Colonic mucosa (tissue), 4 donors: ENCODE measurements around the gene CREB3L1. TPM values are rescaled to one million over a fixed set of nuclear protein-coding genes. Genes with fewer than 3 reads are reported as not detected.

Experiments used
- DNase-seq: peaks from one replicate; pipeline ENCODE4 v3.0.0-alpha.2; 2020
- H3K27ac ChIP-seq: fragments of 200-600 bp; one replicate; pipeline ENCODE4 v1.8.0; 2021
- H3K27me3 ChIP-seq: fragments of 200-600 bp; one replicate; pipeline ENCODE4 v1.8.0; 2021
- H3K36me3 ChIP-seq: fragments of 200-600 bp; one replicate; pipeline ENCODE4 v1.8.0; 2021
- H3K4me1 ChIP-seq: fragments of 200-600 bp; one replicate; pipeline ENCODE4 v1.8.0; 2021; ENCODE audit warnings: mild to moderate bottlenecking
- H3K4me3 ChIP-seq: fragments of 200-600 bp; one replicate; pipeline ENCODE4 v1.8.0; 2021
- H3K9ac ChIP-seq, 2 donors: one replicate each; pipeline ENCODE4 v1.7.0; 2013; ENCODE audit warnings: control low read depth in 2 of 2, low read depth in 2 of 2, low read length in 2 of 2
- H3K9me3 ChIP-seq: fragments of 200-600 bp; one replicate; pipeline ENCODE4 v1.8.0; 2021
- intact Hi-C: fragments of 100-400 bp; cut with DNase I; formaldehyde crosslinking; loops from one replicate; pipeline ENCODE4 v1.14.1; 2022
- total RNA-seq, 2 donors: library from RNA; stranded (reverse); fragmentation: NEBNext Ultra II Directional in 1 of 2; extraction: Animal tissue kit (Norgen Biotek cat#: 25700) in 1 of 2; gene quantifications; one replicate each; pipeline ENCODE4 v1.2.1, GENCODE V29; 2021
- TF ChIP-seq, protein P1 (sequence below): fragments of 200-600 bp; IDR thresholded peaks from one replicate; pipeline ENCODE4 v1.8.0; 2022; ENCODE audit warnings: antibody characterized with exemption, mild to moderate bottlenecking
- donor health status: healthy.
- donor health status: DM: no; HTN: no; CAD: no.
- donor health status: DM: no; HTN: no; CAD: no.

The CREB3L1 gene
- total RNA-seq, 2 donors from 2014 or later, result 143 to 150 TPM

- H3K27ac ChIP-seq, result no peak overlapping the region
- peaks cover 3% of the 10 kb centered on the region for H3K4me1 ChIP-seq
- H3K9ac ChIP-seq, result no peak overlapping the region
- TF ChIP-seq, protein P1, sequence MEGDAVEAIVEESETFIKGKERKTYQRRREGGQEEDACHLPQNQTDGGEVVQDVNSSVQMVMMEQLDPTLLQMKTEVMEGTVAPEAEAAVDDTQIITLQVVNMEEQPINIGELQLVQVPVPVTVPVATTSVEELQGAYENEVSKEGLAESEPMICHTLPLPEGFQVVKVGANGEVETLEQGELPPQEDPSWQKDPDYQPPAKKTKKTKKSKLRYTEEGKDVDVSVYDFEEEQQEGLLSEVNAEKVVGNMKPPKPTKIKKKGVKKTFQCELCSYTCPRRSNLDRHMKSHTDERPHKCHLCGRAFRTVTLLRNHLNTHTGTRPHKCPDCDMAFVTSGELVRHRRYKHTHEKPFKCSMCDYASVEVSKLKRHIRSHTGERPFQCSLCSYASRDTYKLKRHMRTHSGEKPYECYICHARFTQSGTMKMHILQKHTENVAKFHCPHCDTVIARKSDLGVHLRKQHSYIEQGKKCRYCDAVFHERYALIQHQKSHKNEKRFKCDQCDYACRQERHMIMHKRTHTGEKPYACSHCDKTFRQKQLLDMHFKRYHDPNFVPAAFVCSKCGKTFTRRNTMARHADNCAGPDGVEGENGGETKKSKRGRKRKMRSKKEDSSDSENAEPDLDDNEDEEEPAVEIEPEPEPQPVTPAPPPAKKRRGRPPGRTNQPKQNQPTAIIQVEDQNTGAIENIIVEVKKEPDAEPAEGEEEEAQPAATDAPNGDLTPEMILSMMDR, result no peak
- H3K27me3 ChIP-seq, result no peaks in the 10 kb centered on the region
- no peaks in the 10 kb centered on the region for H3K9me3 ChIP-seq
- no peak overlapping the region for H3K4me3 ChIP-seq
- intact Hi-C loops, result no loop called here
- no peak for DNase-seq
- no peaks in the 10 kb centered on the region for H3K36me3 ChIP-seq
These were observed 80.0 kb downstream of the CREB3L1 start for GRCh38 chr11:46357483-46357936.

GRCh38 chr11:46359953-46360352 lies 82.5 kb downstream of the CREB3L1 start:
- Histone ChIP-seq H3K9ac (no peak overlapping the region), H3K27ac (no peak overlapping the region), H3K4me3 (no peak overlapping the region), H3K27me3 (no peaks in the 10 kb centered on the region), H3K4me1 (peaks cover 3% of the 10 kb centered on the region), H3K9me3 (no peaks in the 10 kb centered on the region), H3K36me3 (no peaks in the 10 kb centered on the region)
- TF ChIP-seq, protein P1, result no peak
- intact Hi-C loops, result no loop called here
- DNase-seq, result no peak

GRCh38 chr11:46360878-46361277 lies 83.4 kb downstream of the CREB3L1 start:
- no peak for DNase-seq

DNA sequence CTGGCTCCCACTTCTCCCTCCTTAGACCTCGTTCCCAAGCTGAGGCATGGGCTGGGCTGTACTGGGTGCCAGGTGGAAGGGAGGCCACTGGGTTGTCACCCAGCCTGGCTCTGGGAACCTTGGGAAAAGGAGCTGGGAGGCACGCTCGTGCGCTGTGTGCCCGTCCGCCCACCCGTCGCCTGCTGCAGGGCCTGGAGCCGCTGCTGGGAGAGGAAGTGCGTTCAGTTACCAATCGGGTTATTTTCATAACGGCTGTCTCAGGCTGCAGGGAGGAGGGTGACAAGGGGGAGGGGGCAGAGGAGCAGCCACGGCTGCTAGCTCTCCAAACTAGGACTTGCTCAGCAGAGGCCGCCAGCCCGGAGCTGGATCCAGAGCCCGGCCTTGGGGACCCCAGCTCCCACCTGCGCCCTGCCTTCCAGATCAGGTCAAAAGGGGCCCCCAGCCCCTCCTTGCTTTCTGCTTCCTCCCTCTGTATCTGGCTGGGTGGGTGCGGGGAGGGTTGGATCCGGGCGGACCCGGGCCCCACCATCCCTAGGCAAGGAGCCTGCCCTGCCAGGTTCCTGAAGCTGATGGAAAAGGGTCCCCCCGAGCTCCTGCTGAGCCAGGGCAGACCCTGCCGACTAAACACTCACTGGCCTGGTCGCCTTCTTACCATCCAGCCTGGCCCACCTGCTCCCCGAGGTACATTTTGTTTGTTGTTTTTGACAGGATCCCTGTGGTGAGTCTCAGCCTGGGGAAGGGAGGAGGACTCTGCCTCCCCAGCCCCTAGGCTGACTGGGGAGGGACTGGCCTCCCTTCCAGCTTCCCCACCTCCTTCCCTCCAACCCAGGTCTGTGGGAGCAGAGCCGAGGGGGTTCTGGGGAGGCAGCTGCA lies 84.1 kb downstream of the CREB3L1 start:
- Histone ChIP-seq H3K4me3 (peak overlapping the region; percentile 24), H3K36me3 (no peaks in the 10 kb centered on the region), H3K27ac (peak overlapping the region; percentile 44), H3K9me3 (no peaks in the 10 kb centered on the region), H3K4me1 (peaks cover 3% of the 10 kb centered on the region), H3K27me3 (no peaks in the 10 kb centered on the region), H3K9ac (peak overlapping the region; percentile 46 to 69)
- intact Hi-C loops, result no loop called here
- DNase-seq, result no peak
- TF ChIP-seq, protein P1, result no peak

More at GRCh38 chr11:46360878-46361277, 83.4 kb downstream of the CREB3L1 start:
- intact Hi-C loops, result no loop called here
- TF ChIP-seq, protein P1, result no peak
- peaks cover 3% of the 10 kb centered on the region for H3K4me1 ChIP-seq
- no peaks in the 10 kb centered on the region for H3K36me3 ChIP-seq
- H3K27me3 ChIP-seq, result no peaks in the 10 kb centered on the region
- no peaks in the 10 kb centered on the region for H3K9me3 ChIP-seq
- H3K4me3 ChIP-seq, result peak overlapping the region; percentile 24
- H3K9ac ChIP-seq, result peak overlapping the region; percentile 24 to 32
- peak overlapping the region; percentile 44 for H3K27ac ChIP-seq

GRCh38 chr11:46362156-46363030 lies 84.9 kb downstream of the CREB3L1 start:
- Histone ChIP-seq H3K27me3 (no peaks in the 10 kb centered on the region), H3K9ac (peak overlapping the region; percentile 46 to 69), H3K4me1 (peaks cover 3% of the 10 kb centered on the region), H3K36me3 (no peaks in the 10 kb centered on the region), H3K4me3 (peak overlapping the region; percentile 24), H3K27ac (peak overlapping the region; percentile 44), H3K9me3 (no peaks in the 10 kb centered on the region)
- no peak for DNase-seq
- TF ChIP-seq, protein P1, result no peak
- intact Hi-C loops, result no loop called here
